ENCODE results near the gene PCBP3. TPM values are rescaled to one million over a fixed set of nuclear protein-coding genes. Genes with fewer than 3 reads are reported as not detected.

Gene PCBP3
- polyA plus RNA-seq, 1 experiment: 1.6 TPM

DNA sequence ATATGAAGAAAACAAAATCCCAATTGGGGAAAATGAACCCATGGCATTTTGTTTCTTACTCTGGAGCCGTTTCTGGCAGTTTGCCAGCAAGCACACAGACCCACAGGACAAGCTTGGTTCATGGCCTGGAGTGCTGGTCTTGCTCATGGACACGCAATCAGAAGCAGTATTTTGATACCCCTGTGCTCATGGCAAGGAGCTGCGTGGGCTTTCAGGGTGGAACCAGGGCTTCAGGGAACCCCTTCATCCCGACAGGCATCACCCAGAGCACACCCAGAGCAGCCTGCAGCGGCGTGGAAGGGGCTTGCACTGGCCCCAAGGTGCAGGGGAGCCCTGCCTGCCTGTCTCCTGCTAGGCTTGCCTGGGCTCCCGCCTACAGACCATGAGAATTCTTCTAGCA lies 45.4 kb upstream of the PCBP3 start:
- Histone ChIP-seq H3K9me3 (ENCODE audit: control insufficient read depth, insufficient read depth, low read length) (peaks cover 4% of the 10 kb centered on the region), H3K4me3 (ENCODE audit: low read depth, low read length) (no peak overlapping the region), H3K27ac (ENCODE audit: low read depth, low read length) (no peak overlapping the region), H3K27me3 (ENCODE audit: control insufficient read depth, insufficient read depth, low read length) (peaks cover 20% of the 10 kb centered on the region)
- DNase-seq (ENCODE audit: low read depth, low spot score): no peak
- TF ChIP-seq, protein P1, sequence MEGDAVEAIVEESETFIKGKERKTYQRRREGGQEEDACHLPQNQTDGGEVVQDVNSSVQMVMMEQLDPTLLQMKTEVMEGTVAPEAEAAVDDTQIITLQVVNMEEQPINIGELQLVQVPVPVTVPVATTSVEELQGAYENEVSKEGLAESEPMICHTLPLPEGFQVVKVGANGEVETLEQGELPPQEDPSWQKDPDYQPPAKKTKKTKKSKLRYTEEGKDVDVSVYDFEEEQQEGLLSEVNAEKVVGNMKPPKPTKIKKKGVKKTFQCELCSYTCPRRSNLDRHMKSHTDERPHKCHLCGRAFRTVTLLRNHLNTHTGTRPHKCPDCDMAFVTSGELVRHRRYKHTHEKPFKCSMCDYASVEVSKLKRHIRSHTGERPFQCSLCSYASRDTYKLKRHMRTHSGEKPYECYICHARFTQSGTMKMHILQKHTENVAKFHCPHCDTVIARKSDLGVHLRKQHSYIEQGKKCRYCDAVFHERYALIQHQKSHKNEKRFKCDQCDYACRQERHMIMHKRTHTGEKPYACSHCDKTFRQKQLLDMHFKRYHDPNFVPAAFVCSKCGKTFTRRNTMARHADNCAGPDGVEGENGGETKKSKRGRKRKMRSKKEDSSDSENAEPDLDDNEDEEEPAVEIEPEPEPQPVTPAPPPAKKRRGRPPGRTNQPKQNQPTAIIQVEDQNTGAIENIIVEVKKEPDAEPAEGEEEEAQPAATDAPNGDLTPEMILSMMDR (IDR thresholded peaks at IDR 0.05; ENCODE audit: low read depth, low read length): no peak
- POLR2A ChIA-PET: no interaction called here
- CTCF ChIA-PET: interaction anchor here (2.1 to 3.8 kb wide), 2 partner anchors 20 to 42 kb away, joined by 4 to 56 read pairs; no protein-coding TSS in a partner anchor

GRCh38 chr21:45598666-45599065 lies 44.9 kb upstream of the PCBP3 start:
- H3K4me3 ChIP-seq (ENCODE audit: low read depth, low read length): no peak overlapping the region
- CTCF ChIA-PET: interaction anchor here (0.8 to 2.1 kb wide), 2 partner anchors 19 to 42 kb away, joined by 4 read pairs; no protein-coding TSS in a partner anchor
- peaks cover 4% of the 10 kb centered on the region for H3K9me3 ChIP-seq (ENCODE audit: control insufficient read depth, insufficient read depth, low read length)
- POLR2A ChIA-PET: no interaction called here
- peaks cover 22% of the 10 kb centered on the region for H3K27me3 ChIP-seq (ENCODE audit: control insufficient read depth, insufficient read depth, low read length)
- DNase-seq (ENCODE audit: low read depth, low spot score): no peak
- H3K27ac ChIP-seq (ENCODE audit: low read depth, low read length): no peak overlapping the region
- TF ChIP-seq, protein P1 (IDR thresholded peaks at IDR 0.05; ENCODE audit: low read depth, low read length): no peak

DNA sequence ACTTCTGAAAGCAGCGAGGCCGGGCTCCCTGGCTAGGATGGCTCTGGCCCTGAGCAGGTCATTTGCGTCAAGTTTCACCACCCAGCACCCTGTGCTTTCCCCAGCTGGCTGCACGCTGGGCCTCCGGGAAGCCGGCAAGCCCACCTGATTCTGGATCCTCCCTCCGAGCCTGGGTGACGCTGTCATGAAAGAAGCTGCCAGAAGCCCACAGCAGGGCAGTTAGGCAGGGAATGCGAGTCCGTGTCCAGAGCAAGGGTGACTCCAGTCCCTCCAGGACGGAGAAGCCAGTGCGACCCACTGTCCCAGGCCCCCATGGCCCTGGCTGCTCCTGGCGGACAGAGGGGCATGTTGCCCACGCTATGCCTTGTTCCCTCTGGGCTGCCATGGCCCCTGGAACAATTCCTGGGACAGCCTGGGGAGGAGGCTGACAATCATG lies 44.4 kb upstream of the PCBP3 start:
- DNase-seq (ENCODE audit: low read depth, low spot score): no peak
- ChIA-PET POLR2A (no interaction called here), CTCF (interaction anchor here (0.8 kb wide), 1 partner anchor 43 kb away, joined by 4 read pairs; no protein-coding TSS in a partner anchor)
- TF ChIP-seq, protein P1 (IDR thresholded peaks at IDR 0.05; ENCODE audit: low read depth, low read length): no peak
- H3K27me3 ChIP-seq (ENCODE audit: control insufficient read depth, insufficient read depth, low read length): peaks cover 23% of the 10 kb centered on the region
- H3K9me3 ChIP-seq (ENCODE audit: control insufficient read depth, insufficient read depth, low read length): peaks cover 4% of the 10 kb centered on the region
- H3K4me3 ChIP-seq (ENCODE audit: low read depth, low read length): no peak overlapping the region
- no peak overlapping the region for H3K27ac ChIP-seq (ENCODE audit: low read depth, low read length)

GRCh38 chr21:45600248-45600647 lies 43.3 kb upstream of the PCBP3 start:
- Histone ChIP-seq H3K27ac (ENCODE audit: low read depth, low read length) (no peak overlapping the region), H3K27me3 (ENCODE audit: control insufficient read depth, insufficient read depth, low read length) (peaks cover 19% of the 10 kb centered on the region), H3K9me3 (ENCODE audit: control insufficient read depth, insufficient read depth, low read length) (peaks cover 9% of the 10 kb centered on the region), H3K4me3 (ENCODE audit: low read depth, low read length) (no peak overlapping the region)
- no peak for DNase-seq (ENCODE audit: low read depth, low spot score)
- TF ChIP-seq, protein P1 (IDR thresholded peaks at IDR 0.05; ENCODE audit: low read depth, low read length): no peak
- ChIA-PET POLR2A (no interaction called here), CTCF (no interaction called here)

- DNase-seq (ENCODE audit: low read depth, low spot score): no peak
- Histone ChIP-seq H3K4me3 (ENCODE audit: low read depth, low read length) (no peak overlapping the region), H3K9me3 (ENCODE audit: control insufficient read depth, insufficient read depth, low read length) (peaks cover 14% of the 10 kb centered on the region), H3K27ac (ENCODE audit: low read depth, low read length) (no peak overlapping the region), H3K27me3 (ENCODE audit: control insufficient read depth, insufficient read depth, low read length) (peaks cover 19% of the 10 kb centered on the region)
- POLR2A ChIA-PET: no interaction called here
- CTCF ChIA-PET: no interaction called here
- TF ChIP-seq, protein P1 (IDR thresholded peaks at IDR 0.05; ENCODE audit: low read depth, low read length): no peak
These were observed 42.0 kb upstream of the PCBP3 start for GRCh38 chr21:45601551-45601950.
